Measurements from ENCODE around the gene TMEM132E.

- TF ChIP-seq CTCF (IDR thresholded peaks at IDR 0.05; ENCODE audit: insufficient read depth, low read length) (no peak), REST (IDR thresholded peaks at IDR 0.05; ENCODE audit: insufficient replicate concordance, low read depth) (no peak), SPI1 (IDR thresholded peaks at IDR 0.05; ENCODE audit: borderline replicate concordance, low read depth) (no peak)
Observed at GRCh38 chr17:34654276-34654880, 75.0 kb downstream of the TMEM132E start.

Measured in HL-60 (cell line).